NCI-H524 treated with DMSO at 0.1 percent for 48 hours (cell line): Measurements from ENCODE around the gene PCDH12.

ENCODE experiments used
- DNase-seq: peaks from one replicate; lab custom pipeline; 2025; lab: John Stamatoyannopoulos, UW

PCDH12 gene

GRCh38 chr5:141966275-141966962 is 8.4 kb upstream of the PCDH12 start:
- no peak for DNase-seq

- DNase-seq: no peak
Observed at GRCh38 chr5:141965071-141965470, 7.1 kb upstream of the PCDH12 start.

GRCh38 chr5:141963701-141964100 is 5.7 kb upstream of the PCDH12 start:
- DNase-seq: no peak

GRCh38 chr5:141961466-141961865 is 3.5 kb upstream of the PCDH12 start:
- DNase-seq: no peak

- DNase-seq: no peak
Observed at GRCh38 chr5:141960449-141961323, 2.7 kb upstream of the PCDH12 start.

DNA sequence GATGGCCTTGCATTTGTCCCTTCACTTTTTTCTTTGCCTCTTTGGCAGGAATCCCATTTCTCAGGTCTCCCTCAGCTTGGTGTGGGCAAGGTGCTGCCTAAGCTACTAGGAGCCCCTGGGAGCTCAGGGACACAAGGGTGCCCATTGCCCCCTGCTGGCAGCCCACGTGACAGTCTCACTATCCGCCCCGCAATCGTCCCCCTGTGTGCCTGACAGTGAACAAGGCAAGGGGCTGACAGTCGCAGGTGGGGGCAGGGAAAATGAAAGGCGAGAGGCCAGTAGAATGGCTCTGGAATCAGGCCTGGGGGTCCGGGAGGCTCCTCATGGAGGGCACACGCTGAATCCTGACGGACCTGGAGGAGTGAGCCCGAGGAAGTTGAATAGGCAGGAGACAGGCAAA is 2.0 kb upstream of the PCDH12 start:
- no peak for DNase-seq

DNA sequence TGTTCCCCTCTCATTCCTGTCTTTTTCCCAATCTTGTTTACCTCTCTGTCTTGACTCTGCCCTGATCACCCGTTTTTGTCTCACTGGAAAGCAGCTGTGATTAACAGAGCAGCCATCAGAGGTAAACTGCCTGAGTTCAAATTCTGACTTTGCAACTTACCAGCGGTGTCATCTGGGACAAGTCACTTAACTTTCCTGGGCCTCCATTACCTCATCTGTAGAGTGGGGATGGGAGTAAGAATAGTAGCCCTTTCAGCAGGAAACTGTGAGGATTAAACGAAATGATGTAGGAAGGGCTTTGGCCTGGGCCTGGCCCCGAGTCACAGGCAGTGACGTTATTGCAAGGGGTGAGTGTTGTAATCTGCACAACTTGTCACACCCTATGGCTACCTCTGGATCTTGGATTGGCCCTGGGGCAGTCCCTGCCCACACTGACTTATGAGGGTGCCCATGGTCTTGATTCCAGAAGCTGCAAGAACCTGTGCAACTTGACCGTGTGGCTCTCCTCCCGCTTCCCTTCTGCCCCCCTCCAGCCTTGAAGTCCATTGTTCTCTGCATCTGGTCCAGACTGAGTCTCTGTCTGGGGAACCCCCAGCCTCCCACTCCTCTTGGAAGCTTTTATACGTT is 657 bp upstream of the PCDH12 start:
- DNase-seq: no peak

DNA sequence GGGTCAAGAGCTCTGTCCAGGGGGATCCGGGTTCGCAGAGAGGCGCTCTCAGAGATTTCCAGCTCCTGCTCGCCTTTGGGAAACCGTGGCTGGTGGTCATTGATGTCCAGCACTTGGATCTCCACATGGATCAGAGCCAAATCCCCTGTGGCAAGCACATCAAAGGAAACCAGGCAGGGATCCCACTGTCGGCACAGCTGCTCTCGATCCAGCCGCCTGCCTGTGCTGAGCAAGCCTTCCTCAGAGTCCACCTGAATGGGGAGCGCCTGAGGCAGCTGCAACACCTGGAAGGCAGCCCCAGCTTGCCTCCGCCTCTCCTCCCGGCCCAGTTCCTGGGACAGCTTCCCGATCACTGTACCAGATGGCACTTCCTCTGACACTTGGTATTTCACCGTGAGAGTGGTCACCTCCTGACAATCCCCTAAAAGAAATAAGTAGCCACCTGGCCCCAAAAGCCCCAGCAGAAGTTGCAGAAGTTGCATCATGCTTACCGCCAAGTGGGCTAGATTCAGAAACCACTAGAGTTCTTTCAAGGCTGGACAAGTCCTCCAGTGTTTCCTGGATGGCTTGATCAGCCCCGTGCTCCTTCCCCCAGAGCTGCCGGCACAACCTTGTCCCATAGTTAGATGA is 520 bp downstream of the PCDH12 start:
- peak; percentile 24 for DNase-seq

GRCh38 chr5:141954194-141954593 is 3.8 kb downstream of the PCDH12 start:
- no peak for DNase-seq

DNA sequence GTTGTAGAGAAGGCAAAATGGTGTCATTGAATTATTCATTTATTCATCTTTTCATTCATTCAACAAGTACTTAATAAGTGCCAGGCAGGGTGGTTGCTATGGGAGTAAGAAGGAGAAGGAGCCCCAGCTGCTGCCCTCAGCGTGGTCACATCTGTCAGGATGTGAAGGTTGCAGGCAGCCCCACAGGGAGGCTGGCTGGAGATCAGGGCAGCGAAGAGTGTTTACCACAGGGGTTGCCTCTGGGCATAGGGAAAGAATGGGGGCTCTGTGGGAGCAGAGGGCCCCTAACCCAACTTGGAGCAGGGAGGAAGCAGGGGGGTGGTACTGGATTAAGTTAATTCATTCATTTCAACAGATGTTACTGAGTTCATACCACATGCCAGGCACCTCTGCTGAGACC is 6.0 kb downstream of the PCDH12 start:
- DNase-seq: no peak

- DNase-seq: no peak
Observed at GRCh38 chr5:141951332-141951781, 6.6 kb downstream of the PCDH12 start.

- DNase-seq: no peak
Observed at GRCh38 chr5:141950207-141951005, 7.6 kb downstream of the PCDH12 start.

- DNase-seq: no peak
Observed at GRCh38 chr5:141949511-141949910, 8.5 kb downstream of the PCDH12 start.

GRCh38 chr5:141948812-141949211 is 9.2 kb downstream of the PCDH12 start:
- DNase-seq: no peak

DNA sequence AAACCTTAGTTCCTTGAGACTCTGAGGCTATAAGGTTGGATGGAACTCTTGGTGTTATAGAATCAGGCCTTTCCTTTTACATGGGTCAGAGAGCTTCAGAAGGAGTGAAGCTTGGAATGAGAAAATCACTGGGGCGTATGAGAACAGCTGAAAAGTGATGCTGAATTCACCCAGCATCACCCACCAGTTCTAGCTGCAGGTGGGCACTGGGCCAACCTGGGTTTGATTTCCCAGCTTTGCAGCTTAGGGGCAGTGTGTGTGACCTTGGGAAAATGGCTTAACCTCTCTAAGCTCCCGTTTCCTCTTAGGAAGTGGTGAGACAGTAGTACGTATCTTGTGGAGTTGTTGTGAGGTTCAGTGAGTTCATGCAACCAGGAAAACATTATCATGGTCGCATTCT is 10.7 kb downstream of the PCDH12 start:
- no peak for DNase-seq

- DNase-seq: no peak
Observed at GRCh38 chr5:141945511-141946051, 12.4 kb downstream of the PCDH12 start.

DNA sequence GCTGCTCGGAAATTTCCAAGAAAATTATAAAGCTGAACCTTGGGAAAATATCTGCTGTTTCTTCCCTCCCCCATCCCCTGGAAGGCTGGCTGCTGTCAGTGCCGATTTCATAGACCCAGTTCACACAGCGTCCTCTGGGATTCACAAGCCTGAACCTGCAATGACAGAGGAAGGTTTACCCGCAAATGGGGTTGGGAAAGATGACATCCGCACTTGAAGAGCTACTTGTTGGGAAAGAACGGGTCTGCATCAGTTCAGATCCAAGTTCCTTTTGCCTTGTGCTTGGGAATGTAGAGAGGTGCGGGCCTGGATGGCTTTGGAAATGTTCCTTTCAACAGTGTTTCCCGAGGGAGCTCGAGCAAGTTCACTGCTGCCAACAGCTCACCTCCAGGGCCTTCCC is 13.9 kb downstream of the PCDH12 start:
- no peak for DNase-seq

GRCh38 chr5:141942185-141942857 is 15.7 kb downstream of the PCDH12 start:
- DNase-seq: no peak

DNA sequence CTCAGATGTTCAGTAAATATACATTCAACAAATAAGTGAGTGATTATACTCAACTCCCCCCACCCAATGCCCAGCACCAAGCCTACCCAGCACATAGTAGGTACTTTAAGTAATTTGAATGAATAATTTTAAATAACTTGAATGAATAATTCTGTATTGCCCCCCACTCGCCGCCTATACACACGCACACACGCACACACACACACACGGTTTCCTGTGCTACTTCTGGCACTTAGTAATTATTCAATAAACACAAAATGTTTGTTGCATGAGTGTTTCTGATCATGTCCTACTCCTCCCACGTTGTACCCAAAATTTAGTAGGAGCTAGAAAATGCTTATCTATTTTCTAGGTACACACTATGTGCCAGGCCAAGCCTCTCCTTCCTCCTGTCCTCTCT is 16.2 kb downstream of the PCDH12 start:
- no peak for DNase-seq

DNA sequence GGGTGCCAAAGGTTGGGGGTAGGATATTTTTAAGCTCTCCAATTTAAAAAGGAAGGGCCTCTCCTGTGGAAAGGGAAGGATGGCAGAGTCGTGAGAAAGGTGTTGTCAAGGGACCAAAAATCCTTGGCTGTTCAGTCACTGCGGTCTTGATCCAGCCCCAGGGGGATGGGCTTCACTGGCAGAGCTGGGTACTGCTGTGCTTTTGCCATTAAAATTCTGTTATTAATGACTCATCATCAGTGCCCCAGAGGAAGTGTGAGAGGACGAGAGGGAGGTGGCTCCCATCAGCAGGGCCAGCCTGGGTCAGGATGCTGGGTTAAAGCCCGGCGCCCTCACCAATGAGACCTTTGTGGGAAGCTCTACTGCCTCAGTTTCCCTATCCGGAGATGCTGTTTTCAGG is 16.7 kb downstream of the PCDH12 start:
- DNase-seq: no peak
